H9 (cell line): ENCODE measurements around the gene ADARB2. TPM values are rescaled to one million over a fixed set of nuclear protein-coding genes. Genes with fewer than 3 reads are reported as not detected.

Source experiments
- DNase-seq: peaks from one replicate; pipeline ENCODE4 v3.0.0-alpha.2; 2017
- H2AFZ ChIP-seq: one replicate; pipeline ENCODE4 v1.6.1; 2013; ENCODE audit warnings: mild to moderate bottlenecking, low read length, control low read depth, moderate library complexity
- H2AK5ac ChIP-seq: 2 replicates; pipeline ENCODE4 v1.6.1; 2013; ENCODE audit warnings: low read length, control low read depth, mixed read lengths; ENCODE audit not compliant: insufficient read length
- H2BK120ac ChIP-seq: one replicate; pipeline ENCODE4 v1.6.1; 2013; ENCODE audit warnings: low read depth, mild to moderate bottlenecking, low read length, control low read depth, inconsistent platforms; ENCODE audit not compliant: poor library complexity, severe bottlenecking
- H2BK12ac ChIP-seq: 2 replicates; pipeline ENCODE4 v1.6.1; 2013; ENCODE audit warnings: low read length, control low read depth, mixed read lengths, low read depth; ENCODE audit not compliant: insufficient read length
- H2BK15ac ChIP-seq: 2 replicates; pipeline ENCODE4 v1.6.1; 2013; ENCODE audit warnings: low read depth, low read length, control low read depth
- H2BK20ac ChIP-seq: one replicate; pipeline ENCODE4 v1.6.1; 2013; ENCODE audit warnings: low read depth, mild to moderate bottlenecking, low read length, control low read depth, inconsistent platforms; ENCODE audit not compliant: poor library complexity, severe bottlenecking
- H2BK5ac ChIP-seq: 2 replicates; pipeline ENCODE4 v1.6.1; 2013; ENCODE audit warnings: low read length, control low read depth, mixed read lengths; ENCODE audit not compliant: insufficient read length
- H3K14ac ChIP-seq: 2 replicates; pipeline ENCODE4 v1.6.1; 2013; ENCODE audit warnings: low read length, control low read depth; ENCODE audit not compliant: insufficient read depth
- H3K18ac ChIP-seq: 2 replicates; pipeline ENCODE4 v1.6.1; 2013; ENCODE audit warnings: low read depth, mild to moderate bottlenecking, mixed read lengths, low read length, control low read depth; ENCODE audit not compliant: insufficient read length
- H3K23ac ChIP-seq: 2 replicates; pipeline ENCODE4 v1.6.1; 2013; ENCODE audit warnings: low read length, control low read depth, mixed read lengths, low read depth; ENCODE audit not compliant: insufficient read length
- H3K23me2 ChIP-seq: 2 replicates; pipeline ENCODE4 v1.6.1; 2013; ENCODE audit warnings: low read depth, mild to moderate bottlenecking, mixed read lengths, low read length, control low read depth; ENCODE audit not compliant: insufficient read length, poor library complexity, severe bottlenecking
- H3K27ac ChIP-seq: 2 replicates; pipeline ENCODE4 v1.5.1; 2013; ENCODE audit warnings: low read length, control low read depth, mixed read lengths, low read depth; ENCODE audit not compliant: insufficient read length
- H3K27me3 ChIP-seq: 2 replicates; pipeline ENCODE4 v1.6.1; 2013; ENCODE audit warnings: low read length, control low read depth, inconsistent platforms; ENCODE audit not compliant: insufficient read depth
- H3K4ac ChIP-seq: 2 replicates; pipeline ENCODE4 v1.6.1; 2013; ENCODE audit warnings: low read depth, mild to moderate bottlenecking, control low read depth, inconsistent platforms, low read length, moderate library complexity
- H3K4me1 ChIP-seq: 2 replicates; pipeline ENCODE4 v1.6.1; 2013; ENCODE audit warnings: low read length, control low read depth, inconsistent platforms; ENCODE audit not compliant: insufficient read depth
- H3K4me2 ChIP-seq: 2 replicates; pipeline ENCODE4 v1.6.1; 2013; ENCODE audit warnings: low read length, control low read depth, mixed read lengths; ENCODE audit not compliant: insufficient read length, insufficient read depth
- H3K56ac ChIP-seq: 2 replicates; pipeline ENCODE4 v1.6.1; 2013; ENCODE audit warnings: low read depth, mild to moderate bottlenecking, mixed read lengths, low read length, control low read depth; ENCODE audit not compliant: insufficient read length
- H3K79me1 ChIP-seq: 2 replicates; pipeline ENCODE4 v1.6.1; 2013; ENCODE audit warnings: low read depth, mild to moderate bottlenecking, moderate library complexity, low read length, control low read depth, inconsistent platforms; ENCODE audit not compliant: insufficient read depth, poor library complexity, severe bottlenecking
- H3K79me2 ChIP-seq: 2 replicates; pipeline ENCODE4 v1.6.1; 2013; ENCODE audit warnings: low read length, control low read depth, inconsistent platforms; ENCODE audit not compliant: insufficient read depth
- H3K9ac ChIP-seq: 2 replicates; pipeline ENCODE4 v1.6.1; 2013; ENCODE audit warnings: low read length, control low read depth, mixed read lengths; ENCODE audit not compliant: insufficient read length; ENCODE audit errors: extremely low read depth
- H3K9me3 ChIP-seq: one replicate; pipeline ENCODE4 v1.6.1; 2013; ENCODE audit warnings: low read depth, low read length, inconsistent platforms; ENCODE audit not compliant: control insufficient read depth
- H3T11ph ChIP-seq: one replicate; pipeline ENCODE4 v1.6.1; 2013; ENCODE audit warnings: mild to moderate bottlenecking, low read length, control low read depth, inconsistent platforms
- H4K20me1 ChIP-seq: one replicate; pipeline ENCODE4 v1.6.1; 2013; ENCODE audit not compliant: control insufficient read depth, insufficient read length, insufficient read depth
- H4K5ac ChIP-seq: 2 replicates; pipeline ENCODE4 v1.6.1; 2013; ENCODE audit warnings: low read depth, mild to moderate bottlenecking, mixed read lengths, low read length, control low read depth; ENCODE audit not compliant: insufficient read length
- H4K8ac ChIP-seq: replicated peaks from 2 replicates; pipeline ENCODE4 v1.6.1; 2013; ENCODE audit warnings: low read length, control low read depth, mixed read lengths, low read depth; ENCODE audit not compliant: insufficient read length
- H4K91ac ChIP-seq: 2 replicates; pipeline ENCODE4 v1.6.1; 2013; ENCODE audit warnings: low read depth, mild to moderate bottlenecking, moderate library complexity, mixed read lengths, low read length, control low read depth; ENCODE audit not compliant: insufficient read length
- H3K27ac Mint-ChIP-seq, 3 experiments: 2 replicates in 2 of 3; 3 replicates in 1 of 3; pipeline ENCODE4 v1.8.0; 2020 to 2021; ENCODE audit warnings: mixed read lengths in 3 of 3, mild to moderate bottlenecking in 1 of 3, moderate library complexity in 1 of 3
- H3K27me3 Mint-ChIP-seq: 2 replicates; pipeline ENCODE4 v1.8.0; 2021; ENCODE audit warnings: low read depth, mild to moderate bottlenecking, moderate library complexity, mixed read lengths
- H3K36me3 Mint-ChIP-seq, 3 experiments: 2 replicates in 2 of 3; 3 replicates in 1 of 3; pipeline ENCODE4 v1.8.0; 2020 to 2021; ENCODE audit warnings: low read depth in 3 of 3, mixed read lengths in 3 of 3; ENCODE audit not compliant: insufficient read depth in 1 of 3
- H3K4me1 Mint-ChIP-seq, 2 experiments: 2 replicates each; pipeline ENCODE4 v1.8.0; 2020; ENCODE audit warnings: mixed read lengths in 2 of 2
- H3K4me3 Mint-ChIP-seq, 2 experiments: 2 replicates in 1 of 2; 3 replicates in 1 of 2; pipeline ENCODE4 v1.8.0; 2020 to 2021; ENCODE audit warnings: mild to moderate bottlenecking in 2 of 2, mixed read lengths in 2 of 2, moderate library complexity in 1 of 2
- H3K9me3 Mint-ChIP-seq, 2 experiments: 2 replicates in 1 of 2; 3 replicates in 1 of 2; pipeline ENCODE4 v1.8.0; 2020; ENCODE audit warnings: mild to moderate bottlenecking in 2 of 2, mixed read lengths in 2 of 2, moderate library complexity in 1 of 2
- CTCF ChIP-seq: fragments of 200-600 bp; sonication (generic); conservative IDR thresholded peaks from 3 replicates; pipeline ENCODE4 v1.8.0; 2021; ENCODE audit warnings: antibody characterized with exemption, mild to moderate bottlenecking
- WGBS: extraction: QIAGEN DNeasy Blood & Tissue Kit; methylation state at CpG from one replicate; pipeline ENCODE4 v1.1.7; 2013; ENCODE audit warnings: missing lambda C conversion rate, low lambda C conversion rate, mixed read lengths; ENCODE audit not compliant: insufficient read length; ENCODE audit errors: extremely low coverage; 5-methylcytosine and 5-hydroxymethylcytosine counted together
- total RNA-seq: library from RNA; stranded (reverse); gene quantifications from 2 replicates; pipeline ENCODE4 v1.2.1, GENCODE V29; 2021

The ADARB2 gene
- total RNA-seq, 1 experiment from 2014 or later = 0.87 TPM

- H3K36me3 Mint-ChIP-seq = no peaks in the 10 kb centered on the region
- H3K27me3 Mint-ChIP-seq = no peaks in the 10 kb centered on the region; the same call in 1 of the 2 replicates
- H4K91ac ChIP-seq = no peak overlapping the region
- peak overlapping the region in 1 of 3 experiments; percentile 34; a peak in 1 of 7 replicates for H3K27ac Mint-ChIP-seq
- H3K56ac ChIP-seq = no peak overlapping the region
- no peak overlapping the region for H2BK15ac ChIP-seq
- no peaks in the 10 kb centered on the region for H3K4me1 ChIP-seq
- no peaks in the 10 kb centered on the region for H3K9me3 ChIP-seq
- no peak overlapping the region for H3K4me2 ChIP-seq
- no peak overlapping the region for H3K18ac ChIP-seq
- no peak overlapping the region for H4K5ac ChIP-seq
- H3K27me3 ChIP-seq = no peaks in the 10 kb centered on the region
- peaks cover 5 to 6% of the 10 kb centered on the region in 2 experiments for H3K4me1 Mint-ChIP-seq
- no peak overlapping the region for H3K4me3 Mint-ChIP-seq
- H3K23me2 ChIP-seq = no peaks in the 10 kb centered on the region
- H2BK5ac ChIP-seq = no peak overlapping the region
- no peak overlapping the region for H2AK5ac ChIP-seq
- no peak overlapping the region for H2AFZ ChIP-seq
- H3K23ac ChIP-seq = no peak overlapping the region
- no CpG with 5 or more reads among the region's 10 CpGs for WGBS
- peaks cover 0 to 3% of the 10 kb centered on the region in 2 experiments; a peak in 1 of 5 replicates for H3K9me3 Mint-ChIP-seq
- H4K8ac ChIP-seq = no peak overlapping the region
- H3K4ac ChIP-seq = no peak overlapping the region
- H4K20me1 ChIP-seq = no peaks in the 10 kb centered on the region
- H3K79me1 ChIP-seq = no peaks in the 10 kb centered on the region
- H3K79me2 ChIP-seq = no peaks in the 10 kb centered on the region
- DNase-seq = no peak
- no peak overlapping the region for H3K14ac ChIP-seq
- no peak overlapping the region for H2BK12ac ChIP-seq
- no peak for TF ChIP-seq CTCF
- H2BK20ac ChIP-seq = no peak overlapping the region
- no peak overlapping the region for H3K9ac ChIP-seq
- H2BK120ac ChIP-seq = no peak overlapping the region
- H3T11ph ChIP-seq = no peak overlapping the region
- no peak overlapping the region for H3K27ac ChIP-seq
Measured at GRCh38 chr10:1601406-1601805, 135.9 kb downstream of the ADARB2 start.
